GM12865 (cell line): ENCODE data around the gene MRPS34.
"Not testable (repeated sequence)": the region's sequence is repeated elsewhere in the genome, so short reads cannot be mapped to it uniquely, and the experiment has no call there.

Source experiments
- DNase-seq: peaks from one replicate; pipeline ENCODE4 v3.0.0; 2010; ENCODE audit warnings: low read depth
- H3K4me3 ChIP-seq: 2 replicates; pipeline ENCODE4 v1.5.1; 2011; ENCODE audit warnings: mild to moderate bottlenecking, low read depth, low read length, control low read depth
- TF ChIP-seq, protein P1 (sequence below): IDR thresholded peaks from 2 replicates; pipeline ENCODE4 v1.5.1; 2011; ENCODE audit warnings: low read length, control low read depth, low read depth, inconsistent platforms; ENCODE audit not compliant: insufficient read depth; ENCODE audit errors: missing control alignments

Gene MRPS34

DNA sequence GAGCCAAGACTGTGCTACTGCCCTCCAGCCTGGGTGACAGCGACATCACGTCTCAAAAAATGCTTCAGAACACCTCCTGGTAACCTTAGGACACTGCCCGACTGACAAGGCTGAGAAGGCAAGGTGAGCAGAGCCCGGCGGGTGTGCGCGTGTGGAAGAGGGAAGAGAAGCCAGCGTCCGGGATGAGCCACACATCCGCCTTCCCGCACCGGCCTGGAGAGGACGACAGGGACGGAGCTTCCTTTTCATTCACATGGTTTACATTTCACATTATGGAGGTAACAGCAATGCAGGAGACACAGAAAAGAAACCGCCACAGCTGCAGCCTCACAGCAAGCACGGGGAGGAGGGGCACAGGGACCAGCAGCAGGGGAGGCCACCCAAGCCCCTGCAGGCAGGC is 37.2 kb upstream of the MRPS34 start:
- no peak overlapping the region for H3K4me3 ChIP-seq
- TF ChIP-seq, protein P1, sequence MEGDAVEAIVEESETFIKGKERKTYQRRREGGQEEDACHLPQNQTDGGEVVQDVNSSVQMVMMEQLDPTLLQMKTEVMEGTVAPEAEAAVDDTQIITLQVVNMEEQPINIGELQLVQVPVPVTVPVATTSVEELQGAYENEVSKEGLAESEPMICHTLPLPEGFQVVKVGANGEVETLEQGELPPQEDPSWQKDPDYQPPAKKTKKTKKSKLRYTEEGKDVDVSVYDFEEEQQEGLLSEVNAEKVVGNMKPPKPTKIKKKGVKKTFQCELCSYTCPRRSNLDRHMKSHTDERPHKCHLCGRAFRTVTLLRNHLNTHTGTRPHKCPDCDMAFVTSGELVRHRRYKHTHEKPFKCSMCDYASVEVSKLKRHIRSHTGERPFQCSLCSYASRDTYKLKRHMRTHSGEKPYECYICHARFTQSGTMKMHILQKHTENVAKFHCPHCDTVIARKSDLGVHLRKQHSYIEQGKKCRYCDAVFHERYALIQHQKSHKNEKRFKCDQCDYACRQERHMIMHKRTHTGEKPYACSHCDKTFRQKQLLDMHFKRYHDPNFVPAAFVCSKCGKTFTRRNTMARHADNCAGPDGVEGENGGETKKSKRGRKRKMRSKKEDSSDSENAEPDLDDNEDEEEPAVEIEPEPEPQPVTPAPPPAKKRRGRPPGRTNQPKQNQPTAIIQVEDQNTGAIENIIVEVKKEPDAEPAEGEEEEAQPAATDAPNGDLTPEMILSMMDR = no peak
- DNase-seq = no peak

DNA sequence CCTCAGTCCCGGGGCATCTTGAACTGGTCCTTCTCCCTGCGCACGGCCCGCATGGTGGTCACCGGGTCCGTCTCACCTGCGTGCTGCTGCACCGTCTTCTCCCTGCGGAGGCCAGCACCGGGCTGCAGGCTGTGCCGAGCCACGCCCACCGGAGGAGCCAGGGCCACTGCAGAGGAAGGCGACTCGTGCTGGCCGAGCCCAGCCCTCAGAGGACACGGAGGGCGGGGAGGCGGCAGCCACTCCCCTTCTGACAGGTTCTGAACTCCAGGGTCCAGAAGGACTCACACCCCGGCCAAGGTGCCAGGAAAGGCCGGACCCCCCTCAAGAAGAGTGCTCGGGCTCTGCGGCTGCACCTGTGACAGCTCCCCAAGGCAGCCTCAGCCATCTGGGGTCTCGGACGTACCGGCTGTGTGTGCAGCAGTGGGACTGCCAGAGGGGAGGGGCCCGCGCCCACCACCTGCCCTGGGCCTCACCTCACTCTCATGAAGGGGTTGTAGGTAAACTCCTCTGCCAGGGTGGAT is 36.4 kb upstream of the MRPS34 start:
- no peak overlapping the region for H3K4me3 ChIP-seq
- no peak for DNase-seq
- TF ChIP-seq, protein P1 = no peak

GRCh38 chr16:1808691-1809090 is 35.8 kb upstream of the MRPS34 start:
- H3K4me3 ChIP-seq = no peak overlapping the region
- TF ChIP-seq, protein P1 = no peak
- no peak for DNase-seq

- no peak overlapping the region for H3K4me3 ChIP-seq
- TF ChIP-seq, protein P1 = no peak
- DNase-seq = no peak
Measured at GRCh38 chr16:1807626-1808025, 34.7 kb upstream of the MRPS34 start.

DNA sequence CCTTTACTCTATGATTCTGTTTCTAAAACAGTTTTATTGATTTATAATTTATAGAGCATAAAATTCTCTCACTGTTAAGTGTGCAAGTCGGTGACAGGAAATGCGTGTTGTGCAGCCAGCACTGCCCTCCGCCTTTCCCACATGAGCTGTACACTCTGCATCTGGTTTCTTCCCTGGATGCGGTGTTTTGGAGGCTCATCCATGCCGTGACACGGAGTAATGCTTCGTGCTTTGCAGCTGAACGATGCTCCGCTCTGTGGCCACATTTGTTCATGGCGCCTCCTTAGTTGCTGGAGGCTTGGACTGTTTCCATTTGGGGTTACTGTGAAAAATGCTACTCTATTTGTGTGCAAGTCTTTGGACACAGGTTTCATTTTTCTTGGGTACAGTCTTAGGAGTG is 27.8 kb upstream of the MRPS34 start:
- no peak overlapping the region for H3K4me3 ChIP-seq
- no peak for DNase-seq
- TF ChIP-seq, protein P1 = no peak

- not testable (repeated sequence) for DNase-seq, H3K4me3 ChIP-seq
Measured at GRCh38 chr16:1799263-1799662, 26.3 kb upstream of the MRPS34 start.

DNA sequence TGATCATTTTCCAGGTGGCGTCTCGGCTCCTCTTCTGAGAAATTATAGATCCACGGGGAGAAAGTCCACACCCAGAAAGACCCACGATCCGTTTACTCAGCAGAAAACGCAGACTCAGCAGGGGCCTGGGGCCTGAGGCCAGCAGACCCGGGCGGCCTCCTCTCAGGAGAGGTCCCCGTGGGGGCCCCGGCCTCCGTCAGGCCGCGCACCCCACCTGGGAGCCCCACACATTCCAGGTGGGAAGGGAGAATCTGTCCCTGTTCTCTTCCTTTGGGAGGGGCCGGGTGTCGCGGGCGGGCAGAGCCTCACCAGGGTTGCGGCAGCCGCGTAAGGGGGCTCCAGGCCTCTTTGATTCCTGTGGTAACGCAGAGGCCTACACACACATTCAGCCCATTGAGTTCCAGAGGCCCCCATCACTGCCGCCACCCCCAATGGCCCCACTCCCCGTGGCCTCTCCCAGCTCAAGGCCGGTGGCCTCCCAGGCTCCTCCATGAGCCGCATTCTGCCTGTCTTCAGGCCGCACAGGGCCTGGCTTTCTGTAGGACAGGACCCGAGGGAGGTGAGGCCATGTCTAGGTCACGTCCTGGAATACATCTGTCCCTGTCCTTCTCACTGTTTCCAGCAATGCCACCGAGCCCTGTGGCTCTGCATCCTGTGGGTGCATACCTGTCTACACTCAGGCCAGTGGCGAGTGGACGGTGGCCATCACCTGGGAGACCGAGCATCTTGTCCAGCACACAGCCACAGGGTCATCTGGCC is 22.2 kb upstream of the MRPS34 start:
- DNase-seq = no peak
- TF ChIP-seq, protein P1 = no peak
- no peak overlapping the region for H3K4me3 ChIP-seq
